C4-2B (cell line): ENCODE data around the gene PLEKHA5.
"Not testable (repeated sequence)": the region's sequence is repeated elsewhere in the genome, so short reads cannot be mapped to it uniquely, and the experiment has no call there.

Source experiments
- H3K27ac ChIP-seq: fragments of 450-650 bp; 2 replicates; pipeline ENCODE4 v1.5.1; 2017
- CTCF ChIP-seq: fragments of 450-650 bp; conservative IDR thresholded peaks from 2 replicates; pipeline ENCODE4 v1.5.1; 2017; ENCODE audit warnings: mild to moderate bottlenecking
- ZFX ChIP-seq: fragments of 450-650 bp; IDR thresholded peaks from 2 replicates; pipeline ENCODE4 v1.6.1; 2017

PLEKHA5 gene

GRCh38 chr12:19410211-19410610, 280.7 kb downstream of the PLEKHA5 start:
- no peak for TF ChIP-seq ZFX
- TF ChIP-seq CTCF: no peak
- no peak overlapping the region for H3K27ac ChIP-seq

DNA sequence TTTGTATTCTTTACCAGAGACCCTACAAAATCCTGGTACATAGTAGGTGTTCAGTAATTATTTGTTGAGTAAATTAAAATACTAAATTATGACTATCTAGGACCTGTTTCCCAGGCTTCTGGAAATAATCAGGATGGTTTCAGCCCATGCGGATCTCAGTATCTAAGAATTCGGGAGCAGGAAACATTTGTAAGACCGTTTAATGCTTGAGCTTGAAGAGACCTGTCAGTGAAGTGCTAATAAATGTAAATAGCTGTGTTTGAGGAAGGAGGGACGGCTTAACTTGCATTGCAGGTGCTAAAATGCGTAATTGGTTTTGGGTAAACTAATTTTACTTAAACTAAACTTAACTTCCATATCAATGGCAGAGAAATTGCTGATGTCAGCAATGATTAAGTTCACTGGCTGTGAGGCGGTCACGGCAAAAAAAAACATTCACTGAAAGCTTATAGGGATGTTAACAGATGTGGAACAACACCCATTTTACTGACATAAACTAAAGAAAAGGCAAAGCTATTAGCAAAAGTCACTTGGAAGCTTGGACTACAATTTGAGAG, 281.2 kb downstream of the PLEKHA5 start:
- no peak overlapping the region for H3K27ac ChIP-seq
- TF ChIP-seq CTCF (no peak), ZFX (no peak)

GRCh38 chr12:19411234-19412204, 282.0 kb downstream of the PLEKHA5 start:
- no peak overlapping the region for H3K27ac ChIP-seq
- TF ChIP-seq ZFX (no peak), CTCF (no peak)

DNA sequence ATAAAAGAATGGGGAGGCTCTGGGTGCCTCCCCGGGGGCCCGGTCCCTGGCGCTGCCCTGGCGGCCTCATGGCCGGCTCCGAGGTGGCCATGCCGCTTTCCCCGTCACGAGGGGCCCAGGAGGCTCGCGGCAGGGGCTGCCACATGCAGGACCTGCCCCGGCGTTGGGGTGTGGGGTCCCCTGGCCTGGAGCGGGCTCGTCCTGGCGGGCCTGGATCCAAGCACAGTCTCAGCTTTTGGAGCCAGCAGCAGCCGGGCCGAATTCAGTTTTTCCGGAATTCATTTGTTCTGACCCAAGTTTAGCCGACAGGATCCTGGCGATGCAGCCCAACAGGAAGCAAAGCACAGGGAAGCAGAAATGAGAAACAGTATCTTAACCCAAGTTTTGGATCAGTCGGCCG, 283.3 kb downstream of the PLEKHA5 start:
- TF ChIP-seq CTCF (no peak), ZFX (no peak)
- H3K27ac ChIP-seq: no peak overlapping the region

DNA sequence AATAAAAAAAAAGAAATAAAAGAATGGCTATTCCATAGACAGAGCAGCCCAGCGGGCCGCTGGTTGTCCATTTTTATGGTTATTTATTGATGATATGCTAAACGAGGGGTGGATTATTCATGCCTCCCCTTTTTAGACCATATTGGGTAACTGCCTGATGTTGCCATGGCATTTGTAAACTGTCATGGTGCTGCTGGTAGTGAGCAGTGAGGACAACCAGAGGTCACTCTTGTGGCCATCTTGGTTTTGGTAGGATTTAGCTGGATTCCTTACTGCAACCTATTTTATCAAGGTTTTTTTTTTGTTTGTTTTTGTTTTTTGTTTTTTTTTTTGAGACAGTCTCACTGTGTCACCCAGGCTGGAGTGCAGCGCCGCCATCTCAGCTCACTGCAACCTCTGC, 284.0 kb downstream of the PLEKHA5 start:
- not testable (repeated sequence) for H3K27ac ChIP-seq

DNA sequence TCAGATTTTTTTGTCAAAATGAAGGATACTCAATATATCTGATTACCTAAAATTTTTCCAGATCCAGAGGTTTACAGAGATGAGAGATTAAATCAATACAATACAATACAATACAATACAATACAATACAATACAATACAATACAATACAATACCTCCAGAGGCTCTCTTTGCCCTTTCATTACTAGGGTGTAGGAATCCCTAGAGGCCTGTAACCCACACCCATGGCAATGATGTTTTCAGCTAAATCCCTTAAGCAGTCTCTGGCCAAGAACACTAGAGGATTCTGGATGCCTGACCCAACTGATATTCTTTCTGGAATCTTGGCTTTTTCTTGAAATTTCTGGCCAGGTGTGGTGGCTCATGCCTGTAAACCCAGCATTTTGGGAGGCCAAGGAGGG, 286.0 kb downstream of the PLEKHA5 start:
- no peak overlapping the region for H3K27ac ChIP-seq
- TF ChIP-seq CTCF (no peak), ZFX (no peak)

- no peak overlapping the region for H3K27ac ChIP-seq
- TF ChIP-seq CTCF (no peak), ZFX (no peak)
Measured at GRCh38 chr12:19419086-19419485, 289.6 kb downstream of the PLEKHA5 start.
